Head of caudate nucleus (tissue), 42 donors: ENCODE results near the gene SINHCAF.
"Not testable (repeated sequence)": the region's sequence is repeated elsewhere in the genome, so short reads cannot be mapped to it uniquely, and the experiment has no call there.

Source experiments
- DNase-seq, 42 donors: peaks; one replicate each; pipeline versions ENCODE4 v3.0.0 to v3.0.0-alpha.2; 2020 to 2021; ENCODE audit warnings: mixed read lengths in 7 of 42
- intact Hi-C: fragments of 100-400 bp; cut with DNase I; formaldehyde crosslinking; loops from one replicate; pipeline ENCODE4 v1.15.0; 2022

Gene SINHCAF

DNA sequence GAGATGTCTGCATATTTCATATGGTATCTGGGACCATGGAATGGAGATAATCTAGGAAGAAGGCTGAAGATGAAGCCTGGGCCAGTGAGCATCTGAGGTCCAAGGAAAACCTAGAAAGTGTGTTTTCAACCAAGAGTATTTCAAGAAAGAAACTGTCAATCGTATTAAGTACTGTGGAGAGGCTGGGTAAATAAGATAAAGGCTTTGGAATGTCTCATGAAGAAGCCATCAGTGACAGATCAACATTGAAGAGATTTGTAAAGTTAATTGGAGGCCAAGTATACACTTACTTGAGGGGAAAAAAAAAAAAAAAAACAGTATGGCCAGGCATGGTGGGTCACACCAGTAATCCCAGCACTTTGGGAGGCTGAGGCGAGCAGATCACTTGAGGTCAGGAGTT lies 48.9 kb downstream of the SINHCAF start:
- intact Hi-C loops, result loop anchor here (10.0 kb wide), 1 partner anchor 432 kb away; no protein-coding TSS in a partner anchor
- DNase-seq, result no peak

DNA sequence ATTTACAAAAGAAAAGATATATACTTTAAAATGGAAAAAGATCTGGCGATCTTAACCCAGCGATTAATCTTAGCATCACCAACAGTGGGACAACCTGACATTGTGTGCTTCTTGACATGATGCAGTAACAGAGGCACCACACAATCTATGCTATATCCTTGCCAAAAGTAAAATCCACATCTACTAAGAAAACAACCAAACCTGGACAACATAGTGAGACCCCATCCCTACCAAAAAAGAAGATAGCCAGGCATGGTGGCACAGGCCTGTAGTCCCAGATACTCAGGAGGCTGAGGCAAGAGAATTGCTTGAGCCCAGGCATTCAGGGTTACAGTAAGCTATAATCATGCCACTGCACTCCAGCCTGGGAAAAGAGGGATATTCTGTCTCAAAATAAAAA lies 50.5 kb downstream of the SINHCAF start:
- DNase-seq, result no peak
- intact Hi-C loops, result loop anchor here (10.0 kb wide), 1 partner anchor 431 kb away; no protein-coding TSS in a partner anchor

DNA sequence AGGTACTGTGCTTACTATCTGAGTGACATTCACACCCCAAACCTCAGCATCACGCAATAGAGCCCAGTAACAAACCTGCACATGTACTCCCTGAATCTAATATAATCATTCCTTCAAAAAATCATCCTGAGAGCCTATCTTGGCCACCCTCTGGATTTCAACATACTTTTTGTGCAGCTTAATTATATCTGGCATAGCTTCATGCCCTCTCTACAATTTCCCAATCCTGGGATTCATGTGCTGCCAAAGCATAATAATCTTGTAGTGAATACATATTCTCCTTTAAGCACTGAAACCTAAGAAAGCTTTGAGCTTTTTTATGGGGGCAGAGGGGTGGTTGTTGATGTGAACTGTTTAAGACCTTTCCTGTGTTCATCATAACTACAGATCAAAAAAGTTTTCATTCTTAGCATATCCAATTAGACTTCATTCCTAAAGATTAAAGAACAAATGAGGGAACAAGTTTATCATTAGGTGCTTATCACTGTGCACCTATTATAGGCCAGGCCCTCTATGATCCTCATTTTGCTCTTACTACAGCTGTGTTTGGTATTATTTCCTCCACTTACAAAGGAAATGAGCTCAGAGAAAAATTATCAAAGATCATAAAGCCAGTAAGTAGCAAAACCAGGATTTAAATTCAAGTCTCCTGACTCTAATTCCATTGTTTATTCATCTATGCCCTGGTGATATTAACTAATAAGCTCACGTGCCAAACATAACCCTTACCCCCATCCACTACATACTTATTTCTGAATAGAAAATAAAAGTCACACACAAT lies 51.2 kb downstream of the SINHCAF start:
- intact Hi-C loops, result loop anchor here (10.0 kb wide), 1 partner anchor 430 kb away; no protein-coding TSS in a partner anchor
- DNase-seq, result no peak

GRCh38 chr12:31273794-31274193 lies 52.2 kb downstream of the SINHCAF start:
- intact Hi-C loops, result loop anchor here (10.0 kb wide), 1 partner anchor 429 kb away; no protein-coding TSS in a partner anchor
- not testable (repeated sequence) for DNase-seq

GRCh38 chr12:31272607-31273225 lies 53.2 kb downstream of the SINHCAF start:
- intact Hi-C loops, result loop anchor here (10.0 kb wide), 1 partner anchor 428 kb away; no protein-coding TSS in a partner anchor
- DNase-seq, result no peak

DNA sequence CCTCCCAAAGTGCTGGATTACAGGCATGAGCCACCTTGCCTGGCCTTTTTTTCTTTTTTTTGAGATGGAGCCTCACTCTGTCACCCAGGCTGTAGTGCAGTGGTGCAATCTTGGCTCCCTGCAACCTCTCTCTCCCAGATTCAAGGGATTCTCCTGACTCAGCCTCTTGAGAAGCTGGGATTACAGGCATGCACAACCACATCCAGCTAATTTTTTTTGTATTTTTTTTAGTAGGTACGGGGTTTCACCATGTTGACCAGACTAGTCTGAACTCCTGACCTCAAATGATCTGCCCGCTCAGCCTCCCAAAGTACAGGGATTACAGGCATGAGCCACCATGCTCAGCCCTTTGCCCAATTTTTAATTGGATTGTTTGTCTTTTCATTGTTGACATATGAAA lies 58.0 kb downstream of the SINHCAF start:
- intact Hi-C loops, result no loop called here
- DNase-seq, result no peak

DNA sequence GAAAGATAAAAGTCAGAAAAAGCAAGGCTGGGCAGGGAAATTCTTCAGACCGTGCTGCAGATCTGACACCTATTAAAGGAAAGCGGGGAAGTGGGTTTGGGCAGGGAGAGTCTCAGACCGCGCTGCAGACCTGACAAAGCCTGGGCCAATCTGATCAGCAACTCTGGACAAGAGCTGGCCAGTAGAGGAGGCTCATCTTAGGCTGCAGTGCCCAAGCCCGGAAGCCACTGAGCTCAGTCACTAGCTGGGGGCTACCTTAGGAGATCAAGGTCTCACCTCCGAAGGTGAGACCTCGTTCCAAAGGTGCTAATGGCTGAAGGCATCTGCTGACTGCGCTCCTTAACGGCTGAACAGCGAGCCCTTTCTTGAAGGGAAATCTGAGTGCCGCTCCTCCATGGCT lies 60.2 kb downstream of the SINHCAF start:
- no peak for DNase-seq
- intact Hi-C loops, result no loop called here

DNA sequence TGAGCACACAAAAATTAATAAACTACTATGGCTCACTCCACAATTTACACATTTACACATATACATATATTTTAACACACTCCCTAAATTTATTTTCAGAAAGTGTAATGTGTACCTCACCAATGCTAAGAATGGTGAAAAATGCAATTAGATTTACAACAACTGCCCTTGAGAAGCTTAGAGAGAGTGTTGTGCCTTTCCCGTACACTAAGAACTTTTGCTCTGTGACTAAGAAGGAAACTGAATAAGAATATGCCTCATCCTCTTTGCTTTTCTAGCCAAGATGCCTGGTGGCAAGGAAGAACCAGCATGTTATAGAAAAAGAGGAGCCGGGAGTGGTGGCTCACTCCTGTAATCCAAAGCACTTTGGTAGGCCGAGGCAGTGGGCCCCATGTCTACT lies 62.3 kb downstream of the SINHCAF start:
- intact Hi-C loops, result no loop called here
- DNase-seq, result no peak

- intact Hi-C loops, result no loop called here
- no peak for DNase-seq
Observed at GRCh38 chr12:31261744-31262143, 64.2 kb downstream of the SINHCAF start.

- intact Hi-C loops, result no loop called here
- DNase-seq, result no peak
Observed at GRCh38 chr12:31260840-31261239, 65.1 kb downstream of the SINHCAF start.

GRCh38 chr12:31259136-31259886 lies 66.6 kb downstream of the SINHCAF start:
- no peak for DNase-seq
- intact Hi-C loops, result no loop called here

GRCh38 chr12:31257784-31258183 lies 68.2 kb downstream of the SINHCAF start:
- intact Hi-C loops, result no loop called here
- DNase-seq, result no peak

DNA sequence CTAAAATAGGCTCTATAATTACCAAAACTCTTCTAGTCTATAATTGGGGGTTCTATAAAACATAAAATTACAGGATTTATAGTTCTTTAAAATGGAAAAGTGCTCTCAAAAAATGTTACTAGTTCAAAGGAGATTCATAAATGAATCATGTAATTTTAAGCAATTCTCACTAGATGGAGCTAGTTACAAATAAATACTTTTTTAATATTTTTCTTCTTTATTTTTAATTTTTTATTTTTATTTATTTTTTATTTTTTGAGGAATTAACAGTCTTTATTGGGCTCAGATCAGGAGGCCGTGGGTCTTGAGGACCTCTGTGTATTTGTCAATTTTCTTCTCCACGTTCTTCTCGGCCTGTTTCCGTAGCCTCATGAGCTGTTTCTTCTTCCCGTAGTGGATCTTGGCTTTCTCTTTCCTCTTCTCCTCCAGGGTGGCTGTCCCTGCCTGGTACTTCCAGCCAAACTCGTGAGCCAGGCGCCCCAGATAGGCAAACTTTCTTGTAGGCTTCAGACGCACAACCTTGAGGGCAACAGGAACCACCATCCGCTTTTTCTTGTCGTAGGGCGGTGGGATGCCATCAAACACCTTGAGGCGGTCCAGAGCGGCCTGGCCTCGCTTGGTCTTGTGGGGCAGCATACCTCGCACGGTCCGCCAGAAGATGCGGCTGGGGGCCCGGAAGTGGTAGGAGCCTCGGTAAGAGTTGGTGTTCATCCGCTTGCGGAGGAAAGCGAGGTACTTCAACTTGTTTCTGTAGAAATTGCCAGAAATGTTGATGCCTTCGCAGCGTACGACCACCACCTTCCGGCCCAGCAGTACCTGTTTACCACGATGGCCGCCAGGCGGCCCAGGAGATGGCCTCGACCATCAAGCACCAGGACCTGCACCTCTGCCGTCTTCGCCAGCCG lies 74.0 kb downstream of the SINHCAF start:
- intact Hi-C loops, DNase-seq: not testable (repeated sequence)

DNA sequence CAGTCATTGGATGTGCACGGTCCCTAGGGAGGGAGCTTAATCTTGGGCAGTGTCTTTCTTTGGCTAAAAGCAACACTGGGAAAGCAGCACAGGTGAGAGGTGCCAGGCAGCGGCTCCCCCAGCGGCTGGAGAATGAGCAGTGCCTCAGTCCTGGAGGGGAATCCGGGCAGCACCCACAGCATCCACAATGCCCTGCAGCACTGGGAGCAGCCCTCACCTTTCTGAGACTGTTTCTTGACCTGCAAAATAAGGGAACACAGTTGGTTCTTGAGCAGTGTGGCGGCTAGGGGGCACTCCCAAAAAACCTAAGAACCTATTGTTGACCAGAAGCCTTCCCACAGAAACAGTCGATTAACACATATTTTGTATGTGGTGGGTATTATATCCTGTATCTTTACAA lies 75.8 kb downstream of the SINHCAF start:
- no peak for DNase-seq
- intact Hi-C loops, result no loop called here

DNA sequence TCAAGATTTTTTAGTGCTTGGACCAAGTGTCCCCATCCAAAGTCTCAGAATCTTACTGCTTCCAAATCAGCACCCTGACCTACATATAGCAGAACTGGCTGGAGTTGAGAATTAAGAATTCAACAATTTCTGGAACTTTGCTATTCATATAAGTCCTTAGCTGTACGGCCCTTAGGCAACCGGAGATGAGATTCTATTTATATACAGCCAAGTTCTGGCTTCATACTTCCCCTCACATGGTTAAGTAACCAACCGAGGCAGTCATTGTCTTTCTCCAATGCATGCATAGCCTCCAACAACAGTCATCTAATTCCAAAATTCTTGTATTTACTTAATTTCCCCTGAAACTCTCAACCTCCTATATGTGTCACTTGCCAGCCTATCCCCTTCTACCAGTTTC lies 76.6 kb downstream of the SINHCAF start:
- intact Hi-C loops, result no loop called here
- DNase-seq, result no peak

GRCh38 chr12:31248815-31249214 lies 77.1 kb downstream of the SINHCAF start:
- no peak for DNase-seq
- intact Hi-C loops, result no loop called here

DNA sequence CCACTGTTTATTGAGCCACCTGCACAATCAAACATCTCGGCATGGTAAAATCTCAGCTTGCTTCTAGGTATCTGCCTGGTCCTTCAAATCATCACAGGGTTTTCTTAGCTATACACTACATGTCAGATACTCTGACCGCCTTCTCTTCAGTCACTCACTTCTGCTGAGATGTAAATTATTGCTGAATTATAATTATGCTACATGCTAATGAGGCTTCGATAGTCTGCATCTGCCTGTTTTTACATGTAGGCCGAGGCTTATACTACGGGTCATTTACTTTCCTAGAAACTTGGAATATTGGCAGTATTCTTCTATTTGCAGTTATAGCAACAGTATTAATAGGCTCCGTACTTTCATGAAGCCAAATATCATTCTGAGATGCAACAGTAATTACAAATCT lies 77.6 kb downstream of the SINHCAF start:
- no peak for DNase-seq
- intact Hi-C loops, result no loop called here

- intact Hi-C loops, result no loop called here
- no peak for DNase-seq
Observed at GRCh38 chr12:31246470-31246850, 79.5 kb downstream of the SINHCAF start.
